PC-3 (cell line): ENCODE data around the gene RIPOR3.

Experiments
- CTCF ChIP-seq: fragments of 300-600 bp; sonication (generic); conservative IDR thresholded peaks from 2 replicates; pipeline ENCODE4 v1.5.1; 2017; ENCODE audit warnings: antibody characterized with exemption, low read depth, mild to moderate bottlenecking, low read length
- EZH2 ChIP-seq: fragments of 300-600 bp; sonication (generic); IDR thresholded peaks from one replicate; pipeline ENCODE4 v1.6.1; 2017; ENCODE audit warnings: antibody characterized with exemption, mild to moderate bottlenecking, low read length; ENCODE audit not compliant: unreplicated experiment
- EZH2phosphoT487 ChIP-seq: fragments of 300-600 bp; sonication (generic); IDR thresholded peaks from 2 replicates; pipeline ENCODE4 v1.6.1; 2018; ENCODE audit warnings: mild to moderate bottlenecking, antibody characterized with exemption, low read length, borderline replicate concordance

- no peak for TF ChIP-seq EZH2
- no peak for TF ChIP-seq CTCF
- TF ChIP-seq EZH2phosphoT487, result no peak
Measured at GRCh38 chr20:50727792-50728485, 36.6 kb upstream of the RIPOR3 start.
